ENCODE results near the gene ADAMTS4.

Gene ADAMTS4

GRCh38 chr1:161219078-161219892, 20.4 kb upstream of the ADAMTS4 start:
- no peaks in the 10 kb centered on the region for H3K9me3 ChIP-seq (ENCODE audit: control insufficient read depth, low read length)
- H2BK12ac ChIP-seq (ENCODE audit: low read length in 2 of 2) = no peak overlapping the region
- no peak overlapping the region for H2AK5ac ChIP-seq (ENCODE audit: low read length, severe bottlenecking)
- no peak overlapping the region for H2AFZ ChIP-seq (ENCODE audit: low read depth, low read length)
- no peak overlapping the region for H2BK5ac ChIP-seq (ENCODE audit: low read depth, low read length, poor library complexity, severe bottlenecking)
- H3K23ac ChIP-seq (ENCODE audit: low read length in 2 of 2) = no peak overlapping the region
- H3K79me1 ChIP-seq (replicated peaks; ENCODE audit: low read length, poor library complexity, severe bottlenecking) = no peaks in the 10 kb centered on the region
- H3K27me3 ChIP-seq (ENCODE audit: control insufficient read depth in 1 of 2, insufficient read depth in 1 of 2, low read length in 2 of 2) = peaks cover 0 to 6% of the 10 kb centered on the region in 2 experiments
- no peak overlapping the region for H3K4ac ChIP-seq (ENCODE audit: low read depth in 1 of 2, low read length in 2 of 2)
- DNase-seq = no peak
- no peak overlapping the region for H3K9ac ChIP-seq (ENCODE audit: low read length)
- 93% methylated on average over 5 of the region's 5 CpGs for WGBS
- no peak overlapping the region for H2BK15ac ChIP-seq (ENCODE audit: low read depth, poor library complexity, severe bottlenecking)
- H3K14ac ChIP-seq (ENCODE audit: low read length in 2 of 2) = no peak overlapping the region
- H3K4me2 ChIP-seq (ENCODE audit: low read length, poor library complexity, severe bottlenecking) = no peak overlapping the region
- H3K4me3 ChIP-seq (ENCODE audit: insufficient read depth in 1 of 2, low read depth in 1 of 2, low read length in 2 of 2) = no peak overlapping the region
- H4K8ac ChIP-seq (ENCODE audit: low read length) = no peak overlapping the region
- H3K36me3 ChIP-seq (ENCODE audit: control insufficient read depth in 1 of 2, insufficient read depth in 2 of 2, low read depth in 1 of 2, low read length in 2 of 2) = peaks cover 9 to 14% of the 10 kb centered on the region in 2 experiments
- H3K18ac ChIP-seq (ENCODE audit: low read depth in 1 of 2, low read length in 2 of 2) = no peak overlapping the region
- H3K27ac ChIP-seq (ENCODE audit: low read length, poor library complexity, severe bottlenecking) = no peak overlapping the region
- no peak overlapping the region for H2BK120ac ChIP-seq (ENCODE audit: low read depth, low read length)
- H4K91ac ChIP-seq (ENCODE audit: low read length) = no peak overlapping the region
- H3K4me1 ChIP-seq (ENCODE audit: control insufficient read depth, insufficient read depth, low read depth, low read length) = peaks cover 3% of the 10 kb centered on the region

DNA sequence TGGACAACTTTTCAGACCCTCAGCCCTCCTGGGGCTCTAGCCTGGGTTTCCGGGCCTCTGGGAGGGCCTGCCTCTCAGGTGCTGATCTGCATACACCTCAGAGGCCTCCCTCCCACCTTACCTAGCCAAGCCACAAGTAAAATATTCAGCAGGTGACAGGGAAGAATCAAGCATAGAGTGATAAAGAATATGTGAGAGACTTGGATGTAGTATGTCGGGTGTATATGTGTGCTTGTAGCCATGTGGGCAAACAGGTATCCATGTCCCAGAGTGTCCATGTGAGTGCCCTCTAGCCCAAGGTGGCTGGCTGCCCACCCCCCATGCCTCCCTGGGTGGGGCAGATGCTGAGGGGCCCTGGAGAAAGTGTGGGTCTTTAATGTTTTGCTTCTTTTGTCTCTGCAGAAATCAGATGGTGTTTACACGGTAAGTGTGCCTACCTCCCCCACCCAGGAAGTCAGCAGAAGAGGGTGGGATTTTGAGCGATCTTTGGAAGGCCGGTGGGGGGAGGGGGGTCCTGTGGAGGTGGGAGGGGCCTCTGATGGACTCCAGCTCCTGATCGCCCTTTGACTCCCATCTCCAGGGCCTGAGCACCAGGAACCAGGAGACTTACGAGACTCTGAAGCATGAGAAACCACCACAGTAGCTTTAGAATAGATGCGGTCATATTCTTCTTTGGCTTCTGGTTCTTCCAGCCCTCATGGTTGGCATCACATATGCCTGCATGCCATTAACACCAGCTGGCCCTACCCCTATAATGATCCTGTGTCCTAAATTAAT, 19.6 kb upstream of the ADAMTS4 start:
- H3K27me3 ChIP-seq (ENCODE audit: control insufficient read depth in 1 of 2, insufficient read depth in 1 of 2, low read length in 2 of 2) = peaks cover 0 to 6% of the 10 kb centered on the region in 2 experiments
- H3K36me3 ChIP-seq (ENCODE audit: control insufficient read depth in 1 of 2, insufficient read depth in 2 of 2, low read depth in 1 of 2, low read length in 2 of 2) = peaks cover 17 to 21% of the 10 kb centered on the region in 2 experiments
- H2BK5ac ChIP-seq (ENCODE audit: low read depth, low read length, poor library complexity, severe bottlenecking) = no peak overlapping the region
- peak overlapping the region in 1 of 2 experiments; percentile 7 for H3K18ac ChIP-seq (ENCODE audit: low read depth in 1 of 2, low read length in 2 of 2)
- no peaks in the 10 kb centered on the region for H3K79me1 ChIP-seq (replicated peaks; ENCODE audit: low read length, poor library complexity, severe bottlenecking)
- no peak overlapping the region for H2AK5ac ChIP-seq (ENCODE audit: low read length, severe bottlenecking)
- H2BK120ac ChIP-seq (ENCODE audit: low read depth, low read length) = peak overlapping the region; percentile 67
- no peak overlapping the region for H3K27ac ChIP-seq (ENCODE audit: low read length, poor library complexity, severe bottlenecking)
- no peak overlapping the region for H2AFZ ChIP-seq (ENCODE audit: low read depth, low read length)
- no peak for DNase-seq
- peak overlapping the region in 1 of 2 experiments; percentile 76 for H3K4ac ChIP-seq (ENCODE audit: low read depth in 1 of 2, low read length in 2 of 2)
- H2BK12ac ChIP-seq (ENCODE audit: low read length in 2 of 2) = peak overlapping the region in 1 of 2 experiments; percentile 28
- no peak overlapping the region for H3K4me3 ChIP-seq (ENCODE audit: insufficient read depth in 1 of 2, low read depth in 1 of 2, low read length in 2 of 2)
- WGBS = 78% methylated on average over 8 of the region's 8 CpGs
- peaks cover 3% of the 10 kb centered on the region for H3K4me1 ChIP-seq (ENCODE audit: control insufficient read depth, insufficient read depth, low read depth, low read length)
- no peak overlapping the region for H2BK15ac ChIP-seq (ENCODE audit: low read depth, poor library complexity, severe bottlenecking)
- no peaks in the 10 kb centered on the region for H3K9me3 ChIP-seq (ENCODE audit: control insufficient read depth, low read length)
- no peak overlapping the region for H3K14ac ChIP-seq (ENCODE audit: low read length in 2 of 2)
- H3K23ac ChIP-seq (ENCODE audit: low read length in 2 of 2) = peak overlapping the region in 1 of 2 experiments; percentile 83
- H3K4me2 ChIP-seq (ENCODE audit: low read length, poor library complexity, severe bottlenecking) = no peak overlapping the region
- H4K8ac ChIP-seq (ENCODE audit: low read length) = no peak overlapping the region
- H3K9ac ChIP-seq (ENCODE audit: low read length) = no peak overlapping the region
- H4K91ac ChIP-seq (ENCODE audit: low read length) = peak overlapping the region; percentile 47

DNA sequence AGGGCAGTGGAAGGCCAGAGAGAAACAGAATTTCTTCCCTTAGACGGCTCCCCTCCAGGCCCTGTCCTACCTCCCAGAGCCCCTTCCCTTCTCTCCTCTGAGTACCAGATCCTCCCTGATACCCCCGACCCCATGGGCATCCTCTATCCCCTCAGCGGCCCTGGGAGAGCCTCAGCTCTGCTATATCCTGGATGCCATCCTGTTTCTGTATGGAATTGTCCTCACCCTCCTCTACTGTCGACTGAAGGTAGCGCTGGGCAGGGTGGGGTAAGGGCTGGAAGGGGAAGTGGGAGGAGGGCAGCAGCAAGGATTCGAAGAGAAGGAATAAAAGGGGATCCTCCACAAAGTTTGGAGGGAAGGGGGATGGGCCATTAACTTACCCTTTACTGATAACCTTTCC, 19.0 kb upstream of the ADAMTS4 start:
- peaks cover 3% of the 10 kb centered on the region for H3K4me1 ChIP-seq (ENCODE audit: control insufficient read depth, insufficient read depth, low read depth, low read length)
- H3K18ac ChIP-seq (ENCODE audit: low read depth in 1 of 2, low read length in 2 of 2) = peak overlapping the region; percentile 73 to 80
- H3K27me3 ChIP-seq (ENCODE audit: control insufficient read depth in 1 of 2, insufficient read depth in 1 of 2, low read length in 2 of 2) = peaks cover 0 to 6% of the 10 kb centered on the region in 2 experiments
- WGBS = 60% methylated on average over 1 of the region's 6 CpGs
- H3K4me3 ChIP-seq (ENCODE audit: insufficient read depth in 1 of 2, low read depth in 1 of 2, low read length in 2 of 2) = no peak overlapping the region
- H3K79me1 ChIP-seq (replicated peaks; ENCODE audit: low read length, poor library complexity, severe bottlenecking) = no peaks in the 10 kb centered on the region
- peak overlapping the region; percentile 79 for H3K9ac ChIP-seq (ENCODE audit: low read length)
- H3K36me3 ChIP-seq (ENCODE audit: control insufficient read depth in 1 of 2, insufficient read depth in 2 of 2, low read depth in 1 of 2, low read length in 2 of 2) = peaks cover 24 to 26% of the 10 kb centered on the region in 2 experiments
- no peak overlapping the region for H3K23ac ChIP-seq (ENCODE audit: low read length in 2 of 2)
- H3K27ac ChIP-seq (ENCODE audit: low read length, poor library complexity, severe bottlenecking) = no peak overlapping the region
- no peak overlapping the region for H2BK5ac ChIP-seq (ENCODE audit: low read depth, low read length, poor library complexity, severe bottlenecking)
- DNase-seq = no peak
- no peak overlapping the region for H3K4me2 ChIP-seq (ENCODE audit: low read length, poor library complexity, severe bottlenecking)
- peak overlapping the region; percentile 18 to 24 for H3K4ac ChIP-seq (ENCODE audit: low read depth in 1 of 2, low read length in 2 of 2)
- H4K8ac ChIP-seq (ENCODE audit: low read length) = peak overlapping the region; percentile 24
- H2AK5ac ChIP-seq (ENCODE audit: low read length, severe bottlenecking) = no peak overlapping the region
- H2BK12ac ChIP-seq (ENCODE audit: low read length in 2 of 2) = peak overlapping the region; percentile 29 to 61
- H2BK120ac ChIP-seq (ENCODE audit: low read depth, low read length) = peak overlapping the region; percentile 67
- H4K91ac ChIP-seq (ENCODE audit: low read length) = peak overlapping the region; percentile 43
- peak overlapping the region; percentile 97 for H2BK15ac ChIP-seq (ENCODE audit: low read depth, poor library complexity, severe bottlenecking)
- no peaks in the 10 kb centered on the region for H3K9me3 ChIP-seq (ENCODE audit: control insufficient read depth, low read length)
- no peak overlapping the region for H3K14ac ChIP-seq (ENCODE audit: low read length in 2 of 2)
- peak overlapping the region; percentile 10 for H2AFZ ChIP-seq (ENCODE audit: low read depth, low read length)
